ENCODE data around the gene SLC23A1.
"Not testable (repeated sequence)": the region's sequence is repeated elsewhere in the genome, so short reads cannot be mapped to it uniquely, and the experiment has no call there.

SLC23A1 gene

GRCh38 chr5:139383275-139383992, at the start of gene SLC23A1:
Gene SLC23A1 (minus strand): TSS chr5:139383297. CDS start chr5:139383253, 44 bp downstream.
- H3K4me3 ChIP-seq (ENCODE audit: low read depth, low read length), result no peak within 1 kb of the TSS

GRCh38 chr5:139431706-139432105, 48.6 kb upstream of the SLC23A1 start:
- no peak overlapping the region for H3K4me3 ChIP-seq (ENCODE audit: low read depth, low read length)

- no peak overlapping the region for H3K4me3 ChIP-seq (ENCODE audit: low read depth, low read length)
Measured at GRCh38 chr5:139430015-139430414, 46.9 kb upstream of the SLC23A1 start.

- H3K4me3 ChIP-seq (ENCODE audit: low read depth, low read length), result no peak overlapping the region
Measured at GRCh38 chr5:139426203-139426885, 43.2 kb upstream of the SLC23A1 start.

GRCh38 chr5:139425497-139425896, 42.4 kb upstream of the SLC23A1 start:
- H3K4me3 ChIP-seq (ENCODE audit: low read depth, low read length), result no peak overlapping the region

- no peak overlapping the region for H3K4me3 ChIP-seq (ENCODE audit: low read depth, low read length)
Measured at GRCh38 chr5:139422307-139422893, 39.3 kb upstream of the SLC23A1 start.

- no peak overlapping the region for H3K4me3 ChIP-seq (ENCODE audit: low read depth, low read length)
Measured at GRCh38 chr5:139419226-139420192, 36.4 kb upstream of the SLC23A1 start.

GRCh38 chr5:139418793-139419192, 35.7 kb upstream of the SLC23A1 start:
- no peak overlapping the region for H3K4me3 ChIP-seq (ENCODE audit: low read depth, low read length)

GRCh38 chr5:139417214-139417613, 34.1 kb upstream of the SLC23A1 start:
- no peak overlapping the region for H3K4me3 ChIP-seq (ENCODE audit: low read depth, low read length)

GRCh38 chr5:139416651-139417050, 33.6 kb upstream of the SLC23A1 start:
- H3K4me3 ChIP-seq (ENCODE audit: low read depth, low read length), result no peak overlapping the region

- H3K4me3 ChIP-seq (ENCODE audit: low read depth, low read length), result no peak overlapping the region
Measured at GRCh38 chr5:139415869-139416268, 32.8 kb upstream of the SLC23A1 start.

GRCh38 chr5:139415221-139415861, 32.2 kb upstream of the SLC23A1 start:
- no peak overlapping the region for H3K4me3 ChIP-seq (ENCODE audit: low read depth, low read length)

- no peak overlapping the region for H3K4me3 ChIP-seq (ENCODE audit: low read depth, low read length)
Measured at GRCh38 chr5:139414581-139415130, 31.6 kb upstream of the SLC23A1 start.

- H3K4me3 ChIP-seq (ENCODE audit: low read depth, low read length), result no peak overlapping the region
Measured at GRCh38 chr5:139413963-139414362, 30.9 kb upstream of the SLC23A1 start.

- H3K4me3 ChIP-seq (ENCODE audit: low read depth, low read length), result no peak overlapping the region
Measured at GRCh38 chr5:139413153-139413552, 30.1 kb upstream of the SLC23A1 start.

- no peak overlapping the region for H3K4me3 ChIP-seq (ENCODE audit: low read depth, low read length)
Measured at GRCh38 chr5:139410993-139411828, 28.1 kb upstream of the SLC23A1 start.

- H3K4me3 ChIP-seq (ENCODE audit: low read depth, low read length), result no peak overlapping the region
Measured at GRCh38 chr5:139410121-139410992, 27.3 kb upstream of the SLC23A1 start.

- not testable (repeated sequence) for H3K4me3 ChIP-seq (ENCODE audit: low read depth, low read length)
Measured at GRCh38 chr5:139409116-139409515, 26.0 kb upstream of the SLC23A1 start.
